ENCODE results near the gene HEXD. TPM values are rescaled to one million over a fixed set of nuclear protein-coding genes. Genes with fewer than 3 reads are reported as not detected.
"Not testable (repeated sequence)": the region's sequence is repeated elsewhere in the genome, so short reads cannot be mapped to it uniquely, and the experiment has no call there.

The HEXD gene
- total and polyA plus RNA-seq, 2 of the 8 experiments (the other 6 are each of a cell fraction or from before 2014, with no cell fraction given): 20.6 to 21.8 TPM

DNA sequence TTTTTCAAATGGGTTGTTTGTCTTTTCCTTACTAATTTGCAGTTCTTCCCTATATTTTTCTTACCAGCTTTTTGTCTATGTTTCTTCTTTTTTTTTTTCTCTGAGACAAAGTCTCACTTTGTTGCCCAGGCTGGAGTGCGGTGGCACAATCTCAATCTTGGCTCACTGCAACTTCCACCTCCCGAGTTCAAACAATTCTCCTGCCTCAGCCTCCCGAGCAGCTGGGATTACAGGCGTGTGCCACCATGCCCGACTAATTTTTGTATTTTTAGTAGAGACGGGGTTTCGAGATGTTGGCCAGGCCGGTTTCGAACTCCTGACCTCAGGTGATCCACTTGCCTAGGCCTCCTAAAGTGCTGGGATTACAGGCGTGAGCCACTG lies 45.1 kb upstream of the HEXD start:
- H3K56ac ChIP-seq (replicated peaks; ENCODE audit: insufficient read length, low read depth, low read length); H3K4ac ChIP-seq (replicated peaks; ENCODE audit: insufficient read length, low read depth, low read length); H3K9me3 ChIP-seq (ENCODE audit: insufficient read depth in 2 of 2, low read depth in 1 of 2, low read length in 1 of 2); POLR2A ChIA-PET (ENCODE audit: partially characterized antibody); H3K4me2 ChIP-seq (ENCODE audit: insufficient read depth in 1 of 2, low read depth in 2 of 2, low read length in 2 of 2); H3K14ac ChIP-seq (ENCODE audit: insufficient read length); H3K36me3 ChIP-seq (ENCODE audit: control insufficient read depth in 2 of 4, insufficient read depth in 4 of 4, low read length in 3 of 4); H2BK12ac ChIP-seq (ENCODE audit: low read depth, low read length); H2BK5ac ChIP-seq (ENCODE audit: low read depth, low read length); FAIRE-seq; H4K8ac ChIP-seq (ENCODE audit: extremely low read depth, insufficient read depth, low read length); H2BK20ac ChIP-seq (ENCODE audit: low read length); H3K79me1 ChIP-seq (ENCODE audit: low read depth, low read length); H3K79me2 ChIP-seq (ENCODE audit: control insufficient read depth in 1 of 2, insufficient read depth in 2 of 2, low read length in 2 of 2); H2AK5ac ChIP-seq (ENCODE audit: low read depth, low read length); H4K20me1 ChIP-seq (replicated peaks in 1 of 2; ENCODE audit: control insufficient read depth in 1 of 2, insufficient read depth in 2 of 2, low read length in 2 of 2); H3K23me2 ChIP-seq (ENCODE audit: low read depth, low read length); H2AFZ ChIP-seq (ENCODE audit: low read length); H2BK120ac ChIP-seq (replicated peaks; ENCODE audit: low read depth, low read length); DNase-seq (ENCODE audit: low read depth in 1 of 2, low spot score in 2 of 2); H3K27ac ChIP-seq (ENCODE audit: low read depth, low read length); H3K4me1 ChIP-seq (replicated peaks in 1 of 4; ENCODE audit: control insufficient read depth in 3 of 4, insufficient read depth in 4 of 4, low read length in 3 of 4); H2BK15ac ChIP-seq (ENCODE audit: low read length); H3K18ac ChIP-seq (ENCODE audit: extremely low read depth, low read length); H3K9ac ChIP-seq (replicated peaks in 1 of 4; ENCODE audit: extremely low read depth in 1 of 4, low read depth in 3 of 4, low read length in 3 of 4); H4K5ac ChIP-seq (ENCODE audit: insufficient read length, low read depth, low read length); H3K23ac ChIP-seq (ENCODE audit: insufficient read length); H3K4me3 ChIP-seq (ENCODE audit: extremely low read depth in 1 of 4, insufficient read depth in 2 of 4, low read depth in 3 of 4, low read length in 4 of 4); H4K91ac ChIP-seq (replicated peaks; ENCODE audit: insufficient read length, low read length): not testable (repeated sequence)
- CTCF ChIA-PET (ENCODE audit: partially characterized antibody): interaction anchor here (2.5 kb wide), 1 partner anchor 12 kb away, joined by 6 read pairs; no protein-coding TSS in a partner anchor
- 89% methylated on average over 10 of the region's 10 CpGs; no CpG with 5 or more reads in 1 of the 2 experiments for WGBS, 2 experiments (ENCODE audit: extremely low coverage in 1 of 2, insufficient coverage in 1 of 2, insufficient read length in 1 of 2, insufficient replicate concordance in 2 of 2, low coverage in 1 of 2, low lambda C conversion rate in 2 of 2, missing lambda C conversion rate in 1 of 2)
- peaks cover 29 to 65% (median 53%) of the 10 kb centered on the region in 4 experiments for H3K27me3 ChIP-seq (replicated peaks in 1 of 4; ENCODE audit: control insufficient read depth in 3 of 4, extremely low read depth in 1 of 4, insufficient read depth in 3 of 4, low read length in 3 of 4)
